SK-N-SH (cell line): Measurements from ENCODE around the gene CNRIP1. TPM values are rescaled to one million over a fixed set of nuclear protein-coding genes. Genes with fewer than 3 reads are reported as not detected.
A peak's percentile ranks its signal among the peaks of the same experiment; 100 is the strongest.

Experiments
- CTCF ChIA-PET: fragments of 300-600, 350-600 bp; formaldehyde crosslinking; extraction: SDS; loops from one replicate; lab custom pipeline; 2021; lab: Yijun Ruan, JAX
- POLR2A ChIA-PET: fragments of 350-600 bp; sonication (Branson Sonifier 250); formaldehyde crosslinking; extraction: SDS; loops from one replicate; lab custom pipeline; 2020; ENCODE audit warnings: antibody characterized with exemption, inconsistent platforms; lab: Yijun Ruan, JAX
- DNase-seq: peaks from one replicate; pipeline ENCODE4 v3.0.0; 2012
- H2AFZ ChIP-seq: fragments of 200-600 bp; sonication (generic); 2 replicates; pipeline ENCODE4 v1.8.1; 2016; ENCODE audit warnings: antibody characterized with exemption, mild to moderate bottlenecking, low read depth
- H3F3A ChIP-seq: fragments of 200-600 bp; sonication (generic); replicated peaks from 2 replicates; pipeline ENCODE3; 2016; ENCODE audit warnings: antibody characterized with exemption, mild to moderate bottlenecking; ENCODE audit not compliant: insufficient read depth
- H3K27ac ChIP-seq, 2 experiments: fragments of 200-500 bp in 1 of 2; fragments of 200-600 bp in 1 of 2; sonication (Bioruptor generic) in 1 of 2; sonication (generic), shearing (Covaris generic) in 1 of 2; 2 replicates each; pipeline versions ENCODE4 v1.5.1 to v1.6.1; 2014 to 2016; ENCODE audit warnings: low read depth in 2 of 2, inconsistent platforms in 1 of 2, low read length in 1 of 2, mild to moderate bottlenecking in 1 of 2, mixed read lengths in 1 of 2
- H3K27me3 ChIP-seq: fragments of 200-600 bp; sonication (generic), shearing (Covaris generic); 2 replicates; pipeline ENCODE4 v1.6.1; 2016; ENCODE audit warnings: mixed run types; ENCODE audit not compliant: insufficient read depth
- H3K36me3 ChIP-seq, 2 experiments: fragments of 200-500 bp in 1 of 2; fragments of 200-600 bp in 1 of 2; sonication (Bioruptor generic) in 1 of 2; sonication (generic) in 1 of 2; replicated peaks in 1 of 2; 2 replicates each; pipeline versions ENCODE3 to v1.5.1; 2014 to 2016; ENCODE audit warnings: low read length in 1 of 2, mild to moderate bottlenecking in 1 of 2; ENCODE audit not compliant: insufficient read depth in 2 of 2, control insufficient read depth in 1 of 2
- H3K4me1 ChIP-seq, 2 experiments: fragments of 200-500 bp in 1 of 2; fragments of 200-600 bp in 1 of 2; sonication (Bioruptor generic) in 1 of 2; sonication (generic), shearing (Covaris generic) in 1 of 2; 2 replicates each; pipeline versions ENCODE4 v1.5.1 to v1.6.1; 2014 to 2016; ENCODE audit warnings: low read depth in 1 of 2, low read length in 1 of 2, mixed run types in 1 of 2; ENCODE audit not compliant: insufficient read depth in 2 of 2, control insufficient read depth in 1 of 2
- H3K4me2 ChIP-seq: fragments of 200-600 bp; sonication (generic), shearing (Covaris generic); 2 replicates; pipeline ENCODE4 v1.6.1; 2017; ENCODE audit warnings: mixed run types
- H3K4me3 ChIP-seq, 2 experiments: fragments of 200-500 bp in 1 of 2; fragments of 200-600 bp in 1 of 2; sonication (Bioruptor generic) in 1 of 2; sonication (generic), shearing (Covaris generic) in 1 of 2; 2 replicates each; pipeline versions ENCODE4 v1.5.1 to v1.8.1; 2014 to 2016; ENCODE audit warnings: low read depth in 2 of 2, inconsistent platforms in 1 of 2, low read length in 1 of 2, mild to moderate bottlenecking in 1 of 2, mixed read lengths in 1 of 2, moderate library complexity in 1 of 2
- H3K79me2 ChIP-seq: fragments of 200-600 bp; sonication (generic); 2 replicates; pipeline ENCODE4 v1.8.1; 2017; ENCODE audit warnings: mild to moderate bottlenecking; ENCODE audit not compliant: insufficient read depth
- H3K9ac ChIP-seq: fragments of 200-600 bp; sonication (generic); 2 replicates; pipeline ENCODE4 v1.6.1; 2017; ENCODE audit warnings: mixed run types
- H3K9me2 ChIP-seq: fragments of 200-600 bp; sonication (generic); 2 replicates; pipeline ENCODE4 v1.6.1; 2017; ENCODE audit warnings: mixed run types
- H3K9me3 ChIP-seq: fragments of 200-600 bp; sonication (generic); 2 replicates; pipeline ENCODE4 v1.6.1; 2017; ENCODE audit warnings: mixed run types, mild to moderate bottlenecking, moderate library complexity
- H4K20me1 ChIP-seq: fragments of 200-600 bp; sonication (generic); 2 replicates; pipeline ENCODE4 v1.6.1; 2017; ENCODE audit warnings: mild to moderate bottlenecking, mixed run types; ENCODE audit not compliant: insufficient read depth
- EZH2phosphoT487 ChIP-seq: fragments of 200-600 bp; sonication (generic); IDR thresholded peaks from 2 replicates; pipeline ENCODE4 v1.6.1; 2017; ENCODE audit warnings: low read depth, mixed run types, mild to moderate bottlenecking, antibody characterized with exemption, moderate library complexity, borderline replicate concordance
- FOXJ3 ChIP-seq: sonication (generic); formaldehyde crosslinking; IDR thresholded peaks from 2 replicates; pipeline ENCODE4 v1.5.1; 2020; ENCODE audit warnings: mild to moderate bottlenecking, missing genetic modification reagents
- JUND ChIP-seq: IDR thresholded peaks from 2 replicates; pipeline ENCODE4 v1.4.0; 2012
- MXI1 ChIP-seq: IDR thresholded peaks from 2 replicates; pipeline ENCODE4 v1.6.1; 2012; ENCODE audit warnings: mild to moderate bottlenecking, low read depth, low read length, improper control_type of control experiment
- RAD21 ChIP-seq: IDR thresholded peaks from 2 replicates; pipeline ENCODE4 v1.6.1; 2012; ENCODE audit warnings: mild to moderate bottlenecking, low read length
- SMC3 ChIP-seq: IDR thresholded peaks from 2 replicates; pipeline ENCODE4 v1.6.1; 2012; ENCODE audit warnings: low read depth, low read length, improper control_type of control experiment
- TEAD4 ChIP-seq: IDR thresholded peaks from 2 replicates; pipeline ENCODE4 v1.4.0; 2012; ENCODE audit warnings: mild to moderate bottlenecking, borderline replicate concordance; ENCODE audit not compliant: insufficient read depth
- WGBS: methylation state at CpG from one replicate; pipeline ENCODE4 v1.1.6; 2017; ENCODE audit warnings: low lambda C conversion rate; 5-methylcytosine and 5-hydroxymethylcytosine counted together
- polyA plus RNA-seq, 3 experiments: library from polyadenylated mRNA; depleted of rRNA; stranded (reverse); fragments of >200 nt; gene quantifications; 2 replicates each; pipeline ENCODE4 v1.2.3, GENCODE V29; 2012
- TF ChIP-seq, protein P1 (sequence below): IDR thresholded peaks from 2 replicates; pipeline ENCODE4 v1.4.0; 2012; ENCODE audit warnings: low read depth
- TF ChIP-seq, protein P2 (sequence below): fragments of 200-600 bp; sonication (generic); IDR thresholded peaks from 2 replicates; pipeline ENCODE4 v1.6.1; 2017; ENCODE audit warnings: antibody characterized with exemption, mild to moderate bottlenecking, moderate library complexity
- TF ChIP-seq, protein P3 (sequence below): fragments of 150-350 bp; IDR thresholded peaks from 2 replicates; pipeline ENCODE4 v1.6.1; 2016; ENCODE audit warnings: mild to moderate bottlenecking, low read depth, low read length

Gene CNRIP1
- polyA plus RNA-seq, 1 of the 3 experiments (the other 2 are of a cell fraction), result 55.5 TPM

DNA sequence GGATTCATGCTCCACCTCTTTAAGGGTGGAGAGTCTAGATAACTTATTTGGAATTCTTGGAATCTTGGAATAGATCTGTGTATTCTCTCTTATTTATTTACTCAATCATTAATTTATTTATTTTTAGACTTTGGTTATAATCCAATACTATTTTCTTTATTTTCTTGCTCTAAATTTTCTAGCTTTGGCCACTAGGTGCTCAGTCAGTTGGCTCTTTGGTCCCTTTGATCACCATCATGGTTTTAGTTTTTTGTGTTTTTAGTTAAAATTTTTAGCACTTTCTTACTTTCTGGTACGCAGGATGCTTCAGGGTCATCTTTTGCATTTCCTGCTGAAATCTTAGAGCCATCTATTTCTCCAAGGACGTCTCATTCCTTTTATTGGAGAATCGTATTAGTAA is 40.1 kb upstream of the CNRIP1 start:
- no peaks in the 10 kb centered on the region for H3K36me3 ChIP-seq
- no peaks in the 10 kb centered on the region for H3K9me3 ChIP-seq
- H3K4me1 ChIP-seq, result no peaks in the 10 kb centered on the region; a peak in 1 of 4 replicates
- WGBS, result 80% methylated on average over 3 of the region's 3 CpGs
- ChIA-PET CTCF (interaction anchor here (0.5 to 3.2 kb wide), 3 partner anchors 82 to 126 kb away, joined by 3 to 20 read pairs (median 5); no protein-coding TSS in a partner anchor), POLR2A (no interaction called here)
- H3K79me2 ChIP-seq, result no peaks in the 10 kb centered on the region
- TF ChIP-seq, protein P1, sequence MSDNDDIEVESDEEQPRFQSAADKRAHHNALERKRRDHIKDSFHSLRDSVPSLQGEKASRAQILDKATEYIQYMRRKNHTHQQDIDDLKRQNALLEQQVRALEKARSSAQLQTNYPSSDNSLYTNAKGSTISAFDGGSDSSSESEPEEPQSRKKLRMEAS, result no peak
- TF ChIP-seq, protein P2, sequence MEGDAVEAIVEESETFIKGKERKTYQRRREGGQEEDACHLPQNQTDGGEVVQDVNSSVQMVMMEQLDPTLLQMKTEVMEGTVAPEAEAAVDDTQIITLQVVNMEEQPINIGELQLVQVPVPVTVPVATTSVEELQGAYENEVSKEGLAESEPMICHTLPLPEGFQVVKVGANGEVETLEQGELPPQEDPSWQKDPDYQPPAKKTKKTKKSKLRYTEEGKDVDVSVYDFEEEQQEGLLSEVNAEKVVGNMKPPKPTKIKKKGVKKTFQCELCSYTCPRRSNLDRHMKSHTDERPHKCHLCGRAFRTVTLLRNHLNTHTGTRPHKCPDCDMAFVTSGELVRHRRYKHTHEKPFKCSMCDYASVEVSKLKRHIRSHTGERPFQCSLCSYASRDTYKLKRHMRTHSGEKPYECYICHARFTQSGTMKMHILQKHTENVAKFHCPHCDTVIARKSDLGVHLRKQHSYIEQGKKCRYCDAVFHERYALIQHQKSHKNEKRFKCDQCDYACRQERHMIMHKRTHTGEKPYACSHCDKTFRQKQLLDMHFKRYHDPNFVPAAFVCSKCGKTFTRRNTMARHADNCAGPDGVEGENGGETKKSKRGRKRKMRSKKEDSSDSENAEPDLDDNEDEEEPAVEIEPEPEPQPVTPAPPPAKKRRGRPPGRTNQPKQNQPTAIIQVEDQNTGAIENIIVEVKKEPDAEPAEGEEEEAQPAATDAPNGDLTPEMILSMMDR, result peak; percentile 28; the same call in 1 of the 2 replicates
- no peaks in the 10 kb centered on the region for H3K9me2 ChIP-seq
- H3K27me3 ChIP-seq, result no peaks in the 10 kb centered on the region
- no peaks in the 10 kb centered on the region for H3F3A ChIP-seq
- H3K27ac ChIP-seq, result no peak overlapping the region
- no peak overlapping the region for H3K4me2 ChIP-seq
- no peak overlapping the region for H3K9ac ChIP-seq
- no peak overlapping the region for H2AFZ ChIP-seq
- DNase-seq, result no peak
- no peak overlapping the region for H3K4me3 ChIP-seq
- H4K20me1 ChIP-seq, result no peaks in the 10 kb centered on the region

DNA sequence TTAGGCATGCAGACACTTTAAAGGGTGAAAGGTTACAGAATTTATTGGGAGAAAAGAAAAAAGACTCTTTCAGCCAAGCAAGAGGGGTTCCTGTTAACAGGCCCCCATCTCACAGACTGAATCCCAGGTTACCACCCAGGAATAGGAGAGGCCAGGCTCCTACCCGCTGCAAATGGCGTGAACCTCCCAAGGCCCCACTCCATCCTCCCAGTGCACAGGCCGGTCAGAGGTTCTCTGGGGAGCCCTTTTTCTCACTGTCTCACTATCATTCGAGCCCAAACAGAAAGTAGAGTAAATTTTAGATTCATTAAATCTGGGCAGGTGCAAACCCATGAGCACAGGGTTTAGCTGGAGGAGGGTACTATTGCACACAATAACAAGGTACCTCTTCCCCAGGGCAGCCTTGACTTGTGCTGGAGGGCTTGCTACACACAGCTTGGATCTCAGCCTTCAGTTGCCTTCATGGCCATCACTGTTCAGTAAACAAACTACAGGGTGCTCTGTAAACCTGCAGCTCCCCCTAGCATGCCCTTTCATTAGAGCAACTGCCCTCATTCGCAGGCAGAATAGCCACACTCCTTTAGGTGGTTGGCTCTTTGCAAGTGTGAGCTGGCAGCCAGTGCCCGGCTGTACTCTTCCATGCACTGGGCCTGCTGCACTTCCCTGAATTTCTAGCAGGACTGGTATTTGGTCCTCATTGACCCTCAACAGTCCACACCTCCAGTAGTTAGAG is 38.0 kb upstream of the CNRIP1 start:
- Histone ChIP-seq H3K9me3 (no peaks in the 10 kb centered on the region), H3K4me1 (no peaks in the 10 kb centered on the region; a peak in 1 of 4 replicates), H2AFZ (no peak overlapping the region), H3K27me3 (no peaks in the 10 kb centered on the region), H3K9me2 (no peaks in the 10 kb centered on the region), H3F3A (no peaks in the 10 kb centered on the region), H3K36me3 (no peaks in the 10 kb centered on the region), H3K4me3 (no peak overlapping the region), H4K20me1 (no peaks in the 10 kb centered on the region), H3K27ac (no peak overlapping the region), H3K9ac (no peak overlapping the region), H3K4me2 (no peak overlapping the region), H3K79me2 (no peaks in the 10 kb centered on the region)
- 84% methylated on average over 6 of the region's 6 CpGs for WGBS
- peak; percentile 44 for DNase-seq
- ChIA-PET POLR2A (no interaction called here), CTCF (interaction anchor here (0.6 to 2.1 kb wide), 15 partner anchors 9 to 237 kb away, joined by 3 to 17 read pairs (median 3); no protein-coding TSS in a partner anchor)
- TF ChIP-seq FOXJ3 (CRISPR knock-in tag) (no peak), MXI1 (no peak), TEAD4 (no peak), RAD21 (peak; percentile 72), SMC3 (peak; percentile 45; the same call in 1 of the 2 replicates), JUND (no peak), EZH2phosphoT487 (no peak)
- TF ChIP-seq, protein P2, result peak; percentile 36
- TF ChIP-seq, protein P3, sequence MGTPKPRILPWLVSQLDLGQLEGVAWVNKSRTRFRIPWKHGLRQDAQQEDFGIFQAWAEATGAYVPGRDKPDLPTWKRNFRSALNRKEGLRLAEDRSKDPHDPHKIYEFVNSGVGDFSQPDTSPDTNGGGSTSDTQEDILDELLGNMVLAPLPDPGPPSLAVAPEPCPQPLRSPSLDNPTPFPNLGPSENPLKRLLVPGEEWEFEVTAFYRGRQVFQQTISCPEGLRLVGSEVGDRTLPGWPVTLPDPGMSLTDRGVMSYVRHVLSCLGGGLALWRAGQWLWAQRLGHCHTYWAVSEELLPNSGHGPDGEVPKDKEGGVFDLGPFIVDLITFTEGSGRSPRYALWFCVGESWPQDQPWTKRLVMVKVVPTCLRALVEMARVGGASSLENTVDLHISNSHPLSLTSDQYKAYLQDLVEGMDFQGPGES, result no peak
- TF ChIP-seq, protein P1, result no peak
